ENCODE results near the gene CTXN2. TPM values are rescaled to one million over a fixed set of nuclear protein-coding genes. Genes with fewer than 3 reads are reported as not detected.

The CTXN2 gene
- not detected in 2 replicates for total RNA-seq

GRCh38 chr15:48191574-48192225, at the start of gene CTXN2:
Gene CTXN2 (plus strand): TSS chr15:48191665. CDS start chr15:48201301, 9,636 bp downstream.

GRCh38 chr15:48177766-48178647, 13.5 kb upstream of the CTXN2 start, which contains the start of gene MYEF2:
Gene MYEF2 (minus strand): TSS chr15:48178295. CDS start chr15:48178237, 58 bp downstream.

GRCh38 chr15:48205981-48206380, 14.5 kb downstream of the CTXN2 start, which contains the start of gene SLC12A1:
Gene SLC12A1 (plus strand): TSS chr15:48206302. CDS start chr15:48207720, 1,418 bp downstream.

Other genes starting within 250 kb of the CTXN2 start
- not detected in 2 replicates for gene SLC24A5, start 70.7 kb upstream of the CTXN2 start, total RNA-seq
- gene MYEF2, start 13.4 kb upstream of the CTXN2 start, total RNA-seq: 2.6 and 5.3 TPM in 2 replicates
- gene SLC12A1, start 14.6 kb downstream of the CTXN2 start, total RNA-seq: not detected in 2 replicates
- gene DUT, start 139.8 kb downstream of the CTXN2 start, total RNA-seq: 78.0 and 115 TPM in 2 replicates